Measurements from ENCODE around the gene HSCB. TPM values are rescaled to one million over a fixed set of nuclear protein-coding genes. Genes with fewer than 3 reads are reported as not detected.

The HSCB gene
- total and polyA plus RNA-seq, 9 of the 15 experiments (the other 6 are each of a cell fraction or from before 2014, with no cell fraction given) = 2.6 to 13.1 (median 8.6) TPM

GRCh38 chr22:28800308-28801041, 58.6 kb downstream of the HSCB start, which contains the start of gene XBP1 (continued):
- TF ChIP-seq RBFOX2 (IDR thresholded peaks at IDR 0.05; ENCODE audit: low read depth, low read length) (peak; percentile 100), RBM22 (IDR thresholded peaks at IDR 0.05; ENCODE audit: low read depth, low read length, poor library complexity, severe bottlenecking) (peak; percentile 93), LARP7 (IDR thresholded peaks at IDR 0.05) (0 out of 2 replicates have a peak, but pooled peaks have one; percentile 21), NR2F6 (CRISPR knock-in tag; IDR thresholded peaks at IDR 0.05) (no peak), NKRF (IDR thresholded peaks at IDR 0.05; ENCODE audit: borderline replicate concordance) (peak; percentile 38; the same call in 1 of the 2 replicates), ZNF584 (CRISPR knock-in tag; IDR thresholded peaks at IDR 0.05; ENCODE audit: low read depth) (0 out of 2 replicates have a peak, but pooled peaks have one; percentile 13), TEAD1 (CRISPR knock-in tag; IDR thresholded peaks at IDR 0.05) (peak in 1 of 2 experiments; percentile 32; a peak in 1 of 4 replicates), CBFA2T2 (conservative IDR thresholded peaks at IDR 0.05) (0 out of 2 replicates have a peak, but pooled peaks have one; percentile 5), HNRNPL (IDR thresholded peaks at IDR 0.05; ENCODE audit: low read depth, low read length) (0 out of 2 replicates have a peak, but pooled peaks have one; percentile 51), PCBP2 (IDR thresholded peaks at IDR 0.05; ENCODE audit: low read depth, low read length, poor library complexity, severe bottlenecking) (peak; percentile 53), ARNT (IDR thresholded peaks at IDR 0.05) (no peak), ARID4B (CRISPR knock-in tag; IDR thresholded peaks at IDR 0.05) (peak; percentile 64), ZBTB8A (IDR thresholded peaks at IDR 0.05; ENCODE audit: partially characterized antibody) (no peak), CTBP1 (IDR thresholded peaks at IDR 0.05; ENCODE audit: borderline replicate concordance) (peak; percentile 61; the same call in 1 of the 2 replicates), TGIF2 (CRISPR knock-in tag; IDR thresholded peaks at IDR 0.05) (peak; percentile 68; the same call in 1 of the 2 replicates), ETV5 (CRISPR knock-in tag; IDR thresholded peaks at IDR 0.05; ENCODE audit: low read depth) (no peak), CREB1 (IDR thresholded peaks at IDR 0.05) (peak; percentile 48; the same call in 1 of the 2 replicates), CREB1 (CRISPR knock-in tag; IDR thresholded peaks at IDR 0.05) (peak; percentile 86), HBP1 (CRISPR knock-in tag; IDR thresholded peaks at IDR 0.05) (no peak)

Data from K562 (cell line).